ENCODE measurements around the gene SH3PXD2A.

SH3PXD2A gene

GRCh38 chr10:103659674-103660363 is 195.6 kb downstream of the SH3PXD2A start:
- DNase-seq = peak; percentile 35

- no peak for DNase-seq
Observed at GRCh38 chr10:103658049-103658577, 197.3 kb downstream of the SH3PXD2A start.

GRCh38 chr10:103657061-103657591 is 198.2 kb downstream of the SH3PXD2A start:
- no peak for DNase-seq

- DNase-seq = no peak
Observed at GRCh38 chr10:103654925-103655324, 200.5 kb downstream of the SH3PXD2A start.

- no peak for DNase-seq
Observed at GRCh38 chr10:103653581-103654037, 201.8 kb downstream of the SH3PXD2A start.

- no peak for DNase-seq
Observed at GRCh38 chr10:103652599-103653281, 202.6 kb downstream of the SH3PXD2A start.

- no peak for DNase-seq
Observed at GRCh38 chr10:103651783-103652476, 203.4 kb downstream of the SH3PXD2A start.

- no peak for DNase-seq
Observed at GRCh38 chr10:103651333-103651732, 204.0 kb downstream of the SH3PXD2A start.

GRCh38 chr10:103649654-103650423 is 205.5 kb downstream of the SH3PXD2A start:
- DNase-seq = no peak

GRCh38 chr10:103648636-103649532 is 206.5 kb downstream of the SH3PXD2A start:
- no peak for DNase-seq

GRCh38 chr10:103648251-103648635 is 207.1 kb downstream of the SH3PXD2A start:
- DNase-seq = no peak

- DNase-seq = no peak
Observed at GRCh38 chr10:103646304-103646703, 209.1 kb downstream of the SH3PXD2A start.

- no peak for DNase-seq
Observed at GRCh38 chr10:103645141-103646054, 210.0 kb downstream of the SH3PXD2A start.

GRCh38 chr10:103643381-103643780 is 212.0 kb downstream of the SH3PXD2A start:
- no peak for DNase-seq

- DNase-seq = no peak
Observed at GRCh38 chr10:103641326-103641725, 214.1 kb downstream of the SH3PXD2A start.

GRCh38 chr10:103640436-103641181 is 214.8 kb downstream of the SH3PXD2A start:
- DNase-seq = no peak

- DNase-seq = no peak
Observed at GRCh38 chr10:103638948-103639347, 216.4 kb downstream of the SH3PXD2A start.

GRCh38 chr10:103637927-103638557 is 217.3 kb downstream of the SH3PXD2A start:
- DNase-seq = no peak

- DNase-seq = no peak
Observed at GRCh38 chr10:103637011-103637410, 218.4 kb downstream of the SH3PXD2A start.
